HG03066 (cell line): Measurements from ENCODE around the gene LCE1B.

Experiments
- ATAC-seq: cut with Tn5 transposase; IDR thresholded peaks from one replicate; pipeline ENCODE4 v1.9.1; 2021; ENCODE audit warnings: low read depth; ENCODE audit not compliant: unreplicated experiment

The LCE1B gene

DNA sequence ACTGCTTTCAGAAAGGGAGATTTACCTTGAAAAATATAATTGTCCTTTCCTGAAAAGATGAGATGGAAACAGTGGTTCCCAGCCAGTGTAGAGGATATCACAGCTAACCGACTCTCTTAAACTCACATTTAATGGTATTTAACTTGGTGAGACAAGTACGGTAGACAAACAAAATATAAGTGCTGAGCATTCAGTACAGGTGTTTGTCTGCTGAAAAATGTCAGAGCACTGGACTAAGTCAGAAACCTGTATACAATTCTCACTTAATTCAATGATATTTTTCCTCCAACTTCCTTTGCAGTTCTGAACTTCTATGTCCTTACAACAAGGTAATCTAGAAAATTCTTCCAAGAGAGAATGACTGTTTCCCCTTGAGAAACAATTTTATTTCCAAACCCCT lies at the start of gene LCE1B:
Gene LCE1B (plus strand): TSS at position 301 of the 400 bp plus-strand sequence. CDS start 476 bp downstream, outside the sequence.
- ATAC-seq = no peak

DNA sequence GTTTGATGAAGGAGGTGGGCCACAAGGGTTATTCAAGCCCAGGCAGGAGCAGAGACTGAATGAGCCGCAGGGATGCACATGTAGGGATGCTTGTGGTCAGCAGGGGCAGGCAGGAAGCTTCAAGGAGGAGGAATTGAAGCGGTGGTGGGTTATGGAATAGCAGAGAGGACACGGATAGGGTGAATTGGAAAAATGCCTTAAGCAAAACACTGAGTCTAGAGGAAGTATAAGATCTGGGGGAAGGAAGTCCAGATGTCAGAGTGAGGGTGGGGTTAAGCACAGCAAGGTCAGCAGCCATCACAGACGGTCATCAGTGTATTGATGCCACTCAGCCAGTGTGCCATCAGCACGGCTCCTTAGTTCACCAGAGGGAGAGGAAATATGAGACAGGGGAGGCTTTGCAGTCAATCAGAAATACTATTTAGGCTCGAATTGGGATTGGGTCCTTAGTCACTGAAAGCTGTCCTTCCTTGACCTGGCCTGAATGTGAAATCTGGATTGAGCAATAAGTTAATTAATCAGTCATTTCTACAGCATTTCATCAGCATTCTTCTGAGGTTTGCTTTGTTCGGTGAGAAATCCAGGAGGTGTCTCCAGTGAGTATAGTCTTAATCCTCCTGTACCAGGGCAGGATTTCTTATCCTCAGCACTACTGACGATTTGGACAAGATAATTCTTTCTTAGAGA lies 42.8 kb upstream of the LCE1B start:
- ATAC-seq = no peak

DNA sequence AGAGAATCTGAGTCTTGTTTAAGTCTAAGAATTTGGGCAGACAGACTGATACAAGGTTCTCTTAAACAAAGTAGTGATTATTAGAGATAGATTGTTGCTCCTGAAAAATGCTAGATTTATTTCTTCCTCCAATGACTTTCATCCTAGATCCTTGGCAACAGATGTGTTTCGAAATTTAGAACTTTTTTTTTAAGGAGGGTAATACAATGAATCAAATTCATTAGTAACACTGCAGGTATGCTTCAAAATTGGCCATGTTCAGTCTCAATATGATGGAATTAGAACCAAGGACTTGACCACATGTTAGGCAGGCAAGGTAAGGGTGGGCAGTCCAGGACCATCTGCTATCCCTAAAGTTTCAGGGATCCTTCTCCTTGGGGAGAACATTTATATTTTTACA lies 41.4 kb upstream of the LCE1B start:
- ATAC-seq = no peak

DNA sequence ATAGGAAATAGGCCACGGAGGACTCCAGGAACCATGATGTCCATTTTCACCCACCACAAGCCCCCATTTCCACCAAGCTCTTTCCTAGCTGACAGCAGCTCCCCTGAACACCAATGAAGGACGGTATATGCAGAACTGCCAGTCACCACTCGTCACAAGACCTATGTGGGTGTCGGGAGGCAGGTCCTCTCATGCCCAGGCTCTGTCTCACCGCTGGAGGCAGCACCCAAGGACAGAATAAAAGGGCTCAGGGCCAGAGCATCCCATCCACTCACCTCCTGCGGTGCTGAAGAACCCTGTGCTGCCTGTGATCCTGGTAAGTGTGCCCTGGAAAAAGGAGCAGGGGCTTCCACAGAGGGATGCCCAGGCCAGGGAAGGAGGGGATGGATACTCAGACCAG lies 36.9 kb upstream of the LCE1B start, which contains the start of gene LCE1F:
Gene LCE1F (plus strand): TSS at position 266 of the 400 bp plus-strand sequence. CDS start 1,232 bp downstream, outside the sequence.
- ATAC-seq = no peak

GRCh38 chr1:152776361-152776760 lies 35.4 kb upstream of the LCE1B start:
- ATAC-seq = no peak

- ATAC-seq = no peak
These were observed 34.1 kb upstream of the LCE1B start for GRCh38 chr1:152777510-152778137.

GRCh38 chr1:152783095-152783494 lies 28.7 kb upstream of the LCE1B start:
- no peak for ATAC-seq

- no peak for ATAC-seq
These were observed 25.7 kb upstream of the LCE1B start, which contains the start of gene LCE1E for GRCh38 chr1:152786077-152786476. Gene LCE1E (plus strand): TSS chr1:152786257. CDS start chr1:152787300, 1,043 bp downstream.

GRCh38 chr1:152795686-152796085 lies 16.1 kb upstream of the LCE1B start:
- no peak for ATAC-seq

DNA sequence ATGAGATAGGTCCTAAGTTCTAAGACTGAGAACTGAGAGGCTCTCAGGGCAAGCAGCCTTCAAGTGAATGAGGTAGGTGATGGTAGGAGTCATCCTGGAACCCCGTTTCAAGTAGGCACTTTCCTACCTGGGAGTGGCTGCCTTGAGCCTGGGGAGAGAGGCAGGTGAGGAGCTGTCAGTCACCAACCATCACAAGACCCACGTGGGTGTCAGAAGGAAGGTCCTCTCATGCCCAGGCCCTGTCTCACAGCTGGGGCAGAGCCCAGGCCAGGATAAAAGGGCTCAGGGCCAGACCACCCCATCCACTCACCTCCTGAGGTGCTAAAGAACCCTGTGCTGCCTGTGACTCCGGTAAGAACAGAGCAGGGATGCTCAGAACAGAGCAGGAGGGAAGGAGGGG lies 15.3 kb upstream of the LCE1B start, which contains the start of gene LCE1D:
Gene LCE1D (plus strand): TSS at position 301 of the 400 bp plus-strand sequence. CDS start 1,074 bp downstream, outside the sequence.
- no peak for ATAC-seq

GRCh38 chr1:152801333-152801732 lies 10.4 kb upstream of the LCE1B start:
- no peak for ATAC-seq

GRCh38 chr1:152806576-152806975 lies 5.2 kb upstream of the LCE1B start, which contains the start of gene LCE1C:
Gene LCE1C (minus strand): TSS chr1:152806651. CDS start chr1:152805478, 1,173 bp downstream.
- ATAC-seq = no peak

DNA sequence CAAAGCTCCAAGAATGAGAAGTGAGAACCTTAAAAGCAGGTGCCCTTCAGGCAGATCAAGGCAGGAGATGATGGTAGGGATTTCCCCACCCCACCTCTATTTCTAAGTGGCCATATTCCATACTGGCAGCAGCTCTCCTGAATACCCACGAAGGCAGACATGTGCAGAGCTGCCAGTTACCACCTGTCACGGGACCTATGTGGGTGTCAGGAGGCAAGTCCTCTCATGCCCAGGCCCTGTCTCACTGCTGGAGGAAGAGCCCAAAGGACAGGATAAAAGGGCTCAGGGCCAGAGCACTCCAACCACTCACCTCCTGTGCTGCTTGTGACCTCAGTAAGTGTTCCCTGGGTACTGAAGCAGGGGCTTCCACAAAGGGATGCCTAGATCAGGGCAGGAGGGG lies 721 bp upstream of the LCE1B start:
- no peak for ATAC-seq

- no peak for ATAC-seq
These were observed 5.5 kb downstream of the LCE1B start for GRCh38 chr1:152817309-152817708.

- no peak for ATAC-seq
These were observed 11.5 kb downstream of the LCE1B start for GRCh38 chr1:152823294-152823693.

GRCh38 chr1:152824964-152825363 lies 13.2 kb downstream of the LCE1B start:
- no peak for ATAC-seq

DNA sequence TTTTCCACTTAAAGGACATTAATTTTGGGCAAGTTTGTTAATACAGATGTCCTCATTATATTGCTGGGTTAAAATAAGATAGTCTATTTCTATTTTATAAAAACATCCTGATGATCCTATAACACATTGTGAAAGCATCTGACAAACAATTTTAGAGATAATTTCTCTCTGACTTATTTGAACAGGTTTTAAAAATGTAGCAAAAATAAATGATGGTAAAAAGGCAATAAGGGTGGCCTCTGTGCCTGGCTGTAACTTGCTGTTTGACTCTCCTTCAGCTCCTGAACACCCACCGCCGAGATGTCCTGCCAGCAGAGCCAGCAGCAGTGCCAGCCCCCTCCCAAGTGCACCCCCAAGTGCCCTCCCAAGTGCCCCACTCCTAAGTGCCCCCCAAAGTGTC lies 15.4 kb downstream of the LCE1B start, which contains the start of gene LCE1A:
Gene LCE1A (plus strand): TSS at position 301 of the 400 bp plus-strand sequence. CDS start 0 bp downstream, at position 301.
- ATAC-seq = no peak

- no peak for ATAC-seq
These were observed 25.1 kb downstream of the LCE1B start for GRCh38 chr1:152836870-152837269.

- ATAC-seq = no peak
These were observed 30.8 kb downstream of the LCE1B start, which contains the start of gene LCE6A for GRCh38 chr1:152842556-152842955. Gene LCE6A (plus strand): TSS chr1:152842856. CDS start chr1:152843521, 665 bp downstream.

DNA sequence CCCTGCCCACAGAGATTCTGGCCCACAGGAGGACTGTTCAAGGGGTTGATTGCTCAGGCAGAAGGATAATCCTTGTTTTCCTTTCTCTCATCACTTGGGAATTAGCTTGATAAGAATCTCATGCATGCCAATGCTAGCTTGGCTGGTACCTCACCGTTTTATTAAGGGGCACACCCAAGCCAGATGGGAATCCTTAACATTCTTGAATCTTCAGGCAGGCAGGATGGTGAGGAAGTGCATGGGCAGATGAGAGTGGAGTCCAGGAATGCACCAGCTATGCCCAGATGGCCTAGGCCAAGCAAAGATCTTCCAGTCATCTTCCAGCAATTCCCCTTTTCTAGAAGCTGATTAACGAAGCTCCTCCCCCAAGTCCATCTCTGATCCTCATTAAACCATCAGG lies 43.9 kb downstream of the LCE1B start:
- ATAC-seq = no peak

DNA sequence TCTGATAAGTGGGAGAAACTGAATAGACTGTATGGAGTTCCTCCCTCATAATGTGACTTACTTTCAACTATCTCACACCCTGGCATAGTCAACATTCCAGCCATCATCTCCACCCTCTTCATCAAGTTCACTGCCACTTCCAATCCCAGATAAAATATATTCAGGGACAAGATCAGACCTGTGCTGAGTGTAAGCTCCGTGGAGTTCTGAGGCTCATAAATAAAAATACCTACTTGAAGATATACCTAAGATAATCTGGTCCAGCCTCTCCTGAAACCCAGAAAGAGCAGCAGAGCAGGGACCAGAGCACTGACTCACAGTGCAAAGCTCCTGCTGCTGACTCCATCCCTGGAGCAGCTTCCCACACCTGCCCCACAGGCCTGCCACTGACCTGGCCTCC lies 46.3 kb downstream of the LCE1B start:
- ATAC-seq = no peak
